Suprapubic skin (tissue), 4 donors: ENCODE measurements around the gene SLC47A2. TPM values are rescaled to one million over a fixed set of nuclear protein-coding genes. Genes with fewer than 3 reads are reported as not detected.

ENCODE experiments used
- DNase-seq, 2 donors: peaks; one replicate each; pipeline ENCODE4 v3.0.0-alpha.2; 2019; ENCODE audit warnings: low spot score in 2 of 2
- H3K27ac ChIP-seq: fragments of 200-600 bp; sonication (generic); one replicate; pipeline ENCODE4 v1.5.1; 2019
- H3K27me3 ChIP-seq: fragments of 200-600 bp; sonication (generic); one replicate; pipeline ENCODE4 v1.5.1; 2019
- H3K36me3 ChIP-seq: fragments of 200-600 bp; sonication (generic); one replicate; pipeline ENCODE4 v1.5.1; 2019
- H3K4me1 ChIP-seq: fragments of 200-600 bp; sonication (generic); one replicate; pipeline ENCODE4 v1.5.1; 2019
- H3K4me3 ChIP-seq: fragments of 200-600 bp; sonication (generic); one replicate; pipeline ENCODE4 v1.5.1; 2019; ENCODE audit warnings: mild to moderate bottlenecking
- H3K9me3 ChIP-seq: fragments of 200-600 bp; sonication (generic); one replicate; pipeline ENCODE4 v1.5.1; 2019
- EP300 ChIP-seq: sonication (generic); formaldehyde crosslinking; IDR thresholded peaks from one replicate; pipeline ENCODE4 v1.6.1; 2017; ENCODE audit warnings: antibody characterized with exemption
- POLR2A ChIP-seq, 2 donors: fragments of 450-650 bp; IDR thresholded peaks; one replicate each; pipeline ENCODE4 v1.6.1; 2017; ENCODE audit warnings: antibody characterized with exemption in 2 of 2, mild to moderate bottlenecking in 2 of 2, moderate library complexity in 2 of 2
- POLR2AphosphoS5 ChIP-seq, 3 donors: sonication (generic); formaldehyde crosslinking; IDR thresholded peaks; one replicate each; pipeline ENCODE4 v1.6.1; 2017; ENCODE audit warnings: antibody characterized with exemption in 3 of 3
- WGBS: methylation state at CpG from one replicate; pipeline ENCODE4 v1.1.5; 2018; 5-methylcytosine and 5-hydroxymethylcytosine counted together
- total RNA-seq, 4 donors: library from RNA; depleted of rRNA; stranded (reverse); fragments of >200 nt; gene quantifications; one replicate each; pipeline ENCODE4 v1.1.0, GENCODE V29; 2016
- TF ChIP-seq, protein P1 (sequence below), 2 donors: fragments of 200-600 bp in 1 of 2; fragments of 450-650 bp in 1 of 2; sonication (generic) in 1 of 2; IDR thresholded peaks; one replicate each; pipeline ENCODE4 v1.5.1; 2016 to 2019; ENCODE audit warnings: antibody characterized with exemption in 2 of 2, mild to moderate bottlenecking in 1 of 2, moderate library complexity in 1 of 2

The SLC47A2 gene
- total RNA-seq, 4 donors from 2014 or later: 0.96 to 7.9 (median 2.5) TPM; not detected in 1

GRCh38 chr17:19659366-19660177, 56.8 kb downstream of the SLC47A2 start:
- Histone ChIP-seq H3K27me3 (no peaks in the 10 kb centered on the region), H3K27ac (no peak overlapping the region), H3K9me3 (no peaks in the 10 kb centered on the region), H3K36me3 (peaks cover 84% of the 10 kb centered on the region), H3K4me3 (no peak overlapping the region), H3K4me1 (peaks cover 39% of the 10 kb centered on the region)
- 57% methylated on average over 7 of the region's 7 CpGs for WGBS
- no peak for DNase-seq
- TF ChIP-seq POLR2A (IDR thresholded peaks at IDR 0.05): no peak
- TF ChIP-seq POLR2AphosphoS5 (IDR thresholded peaks at IDR 0.05): no peak

DNA sequence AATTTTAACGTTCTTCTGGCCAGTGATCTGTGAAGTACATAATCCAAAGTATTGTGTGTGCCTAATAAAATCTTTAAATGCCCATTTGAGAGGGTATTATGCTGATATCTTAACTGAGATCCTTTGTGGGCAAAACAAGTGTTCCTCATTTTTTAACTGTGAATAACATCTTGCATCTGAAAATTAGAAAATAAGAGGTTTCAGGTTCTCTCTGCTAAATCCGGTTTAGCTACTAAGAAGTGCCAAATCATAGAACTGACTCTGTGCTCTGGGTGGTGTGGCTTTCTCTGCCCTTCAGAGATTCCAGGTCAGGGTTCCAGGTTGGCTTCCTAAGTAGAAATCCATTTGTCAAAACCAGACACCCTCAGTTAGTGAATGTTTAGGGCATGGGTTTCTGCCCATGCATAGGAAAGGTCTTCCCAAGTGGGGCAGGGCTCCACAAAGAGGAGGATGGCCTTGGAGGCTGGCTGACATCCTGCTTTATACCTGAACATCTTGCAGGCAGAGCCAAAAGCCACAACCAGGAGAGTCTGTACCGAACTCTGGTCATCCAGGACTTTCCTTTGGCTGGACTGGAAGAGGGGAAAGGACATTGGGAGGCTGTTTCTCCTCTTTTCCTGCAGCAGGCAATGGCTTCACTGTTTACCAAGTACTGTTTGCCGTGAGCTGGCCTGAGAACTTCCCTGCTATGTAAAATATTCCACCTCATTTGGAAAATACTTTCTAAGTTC, 59.4 kb downstream of the SLC47A2 start:
- H3K27ac ChIP-seq: no peak overlapping the region
- H3K4me1 ChIP-seq: peaks cover 60% of the 10 kb centered on the region
- 56% methylated on average over 4 of the region's 4 CpGs for WGBS
- no peak for DNase-seq
- no peaks in the 10 kb centered on the region for H3K27me3 ChIP-seq
- H3K36me3 ChIP-seq: peaks cover 74% of the 10 kb centered on the region
- TF ChIP-seq, protein P1, sequence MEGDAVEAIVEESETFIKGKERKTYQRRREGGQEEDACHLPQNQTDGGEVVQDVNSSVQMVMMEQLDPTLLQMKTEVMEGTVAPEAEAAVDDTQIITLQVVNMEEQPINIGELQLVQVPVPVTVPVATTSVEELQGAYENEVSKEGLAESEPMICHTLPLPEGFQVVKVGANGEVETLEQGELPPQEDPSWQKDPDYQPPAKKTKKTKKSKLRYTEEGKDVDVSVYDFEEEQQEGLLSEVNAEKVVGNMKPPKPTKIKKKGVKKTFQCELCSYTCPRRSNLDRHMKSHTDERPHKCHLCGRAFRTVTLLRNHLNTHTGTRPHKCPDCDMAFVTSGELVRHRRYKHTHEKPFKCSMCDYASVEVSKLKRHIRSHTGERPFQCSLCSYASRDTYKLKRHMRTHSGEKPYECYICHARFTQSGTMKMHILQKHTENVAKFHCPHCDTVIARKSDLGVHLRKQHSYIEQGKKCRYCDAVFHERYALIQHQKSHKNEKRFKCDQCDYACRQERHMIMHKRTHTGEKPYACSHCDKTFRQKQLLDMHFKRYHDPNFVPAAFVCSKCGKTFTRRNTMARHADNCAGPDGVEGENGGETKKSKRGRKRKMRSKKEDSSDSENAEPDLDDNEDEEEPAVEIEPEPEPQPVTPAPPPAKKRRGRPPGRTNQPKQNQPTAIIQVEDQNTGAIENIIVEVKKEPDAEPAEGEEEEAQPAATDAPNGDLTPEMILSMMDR (IDR thresholded peaks at IDR 0.05): no peak
- no peak for TF ChIP-seq EP300
- H3K9me3 ChIP-seq: no peaks in the 10 kb centered on the region
- no peak overlapping the region for H3K4me3 ChIP-seq

DNA sequence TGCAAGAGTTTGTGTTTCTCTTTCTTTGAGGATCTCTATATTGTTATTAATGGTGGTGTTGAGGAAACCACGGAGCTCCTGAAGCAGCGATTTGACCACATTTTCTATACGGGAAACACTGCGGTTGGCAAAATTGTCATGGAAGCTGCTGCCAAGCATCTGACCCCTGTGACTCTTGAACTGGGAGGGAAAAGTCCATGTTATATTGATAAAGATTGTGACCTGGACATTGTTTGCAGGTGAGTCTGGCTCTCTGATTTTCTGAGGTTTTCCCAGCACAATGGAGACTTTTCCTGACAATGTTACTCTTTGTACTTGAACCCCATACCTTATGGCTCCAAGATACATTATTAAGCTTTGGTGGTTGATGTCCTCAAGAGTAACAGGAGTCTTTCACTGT, 60.0 kb downstream of the SLC47A2 start:
- DNase-seq: no peak
- Histone ChIP-seq H3K9me3 (no peaks in the 10 kb centered on the region), H3K4me1 (peaks cover 67% of the 10 kb centered on the region), H3K27me3 (no peaks in the 10 kb centered on the region), H3K36me3 (peaks cover 68% of the 10 kb centered on the region), H3K27ac (no peak overlapping the region), H3K4me3 (no peak overlapping the region)
- 81% methylated on average over 4 of the region's 4 CpGs for WGBS
- no peak for TF ChIP-seq POLR2A (IDR thresholded peaks at IDR 0.05)
- TF ChIP-seq EP300: no peak
- TF ChIP-seq, protein P1 (IDR thresholded peaks at IDR 0.05): no peak
- TF ChIP-seq POLR2AphosphoS5 (IDR thresholded peaks at IDR 0.05): no peak

GRCh38 chr17:19654896-19655295, 61.5 kb downstream of the SLC47A2 start:
- H3K36me3 ChIP-seq: peaks cover 55% of the 10 kb centered on the region
- WGBS: 60% methylated on average over 4 of the region's 4 CpGs
- TF ChIP-seq EP300: no peak
- no peak for TF ChIP-seq POLR2AphosphoS5 (IDR thresholded peaks at IDR 0.05)
- TF ChIP-seq POLR2A (IDR thresholded peaks at IDR 0.05): no peak
- TF ChIP-seq, protein P1 (IDR thresholded peaks at IDR 0.05): no peak

DNA sequence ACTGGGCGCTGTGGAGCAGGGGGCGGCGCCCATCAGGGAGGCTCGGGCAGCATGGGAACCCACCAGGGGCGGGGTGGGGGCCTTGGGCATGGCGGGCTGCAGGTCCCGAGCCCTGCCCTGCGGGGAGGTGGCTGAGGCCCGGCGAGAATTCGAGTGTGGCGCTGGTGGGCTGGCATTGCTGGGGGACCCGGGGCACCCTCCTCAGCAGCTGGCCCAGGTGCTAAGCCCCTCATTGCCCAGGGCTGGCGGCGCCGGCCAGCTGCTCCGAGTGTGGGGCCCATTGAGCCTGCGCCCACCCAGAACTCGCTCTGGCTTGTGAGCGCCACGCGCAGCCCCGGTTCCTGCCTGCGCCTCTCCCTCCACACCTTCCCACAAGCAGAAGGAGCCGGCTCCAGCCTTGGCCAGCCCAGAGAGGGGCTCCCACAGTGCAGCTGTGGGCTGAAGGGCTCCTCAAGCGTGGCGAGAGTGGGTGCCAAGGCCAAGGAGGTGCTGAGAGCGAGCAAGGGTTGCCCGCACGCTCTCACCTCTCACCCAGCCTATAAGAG, 62.0 kb downstream of the SLC47A2 start:
- DNase-seq: no peak

More at GRCh38 chr17:19654896-19655295, 61.5 kb downstream of the SLC47A2 start:
- H3K9me3 ChIP-seq: no peaks in the 10 kb centered on the region
- no peaks in the 10 kb centered on the region for H3K27me3 ChIP-seq
- H3K4me1 ChIP-seq: peaks cover 77% of the 10 kb centered on the region
- H3K4me3 ChIP-seq: no peak overlapping the region
- peak overlapping the region; percentile 28 for H3K27ac ChIP-seq
- no peak for DNase-seq

More for the DNA sequence above, 62.0 kb downstream of the SLC47A2 start:
- H3K36me3 ChIP-seq: peaks cover 50% of the 10 kb centered on the region
- no peaks in the 10 kb centered on the region for H3K27me3 ChIP-seq
- no peak overlapping the region for H3K4me3 ChIP-seq
- no peaks in the 10 kb centered on the region for H3K9me3 ChIP-seq
- 51% methylated on average over 7 of the region's 30 CpGs for WGBS
- TF ChIP-seq, protein P1 (IDR thresholded peaks at IDR 0.05): no peak
- TF ChIP-seq EP300: no peak
- no peak for TF ChIP-seq POLR2A (IDR thresholded peaks at IDR 0.05)
- TF ChIP-seq POLR2AphosphoS5 (IDR thresholded peaks at IDR 0.05): no peak
- H3K4me1 ChIP-seq: peaks cover 77% of the 10 kb centered on the region
- peak overlapping the region; percentile 28 for H3K27ac ChIP-seq
